HepG2 (cell line): ENCODE measurements around the gene FBXO11. TPM values are rescaled to one million over a fixed set of nuclear protein-coding genes. Genes with fewer than 3 reads are reported as not detected.

Experiments
- CBX5 ChIP-seq: sonication (generic); formaldehyde crosslinking; IDR thresholded peaks from 2 replicates; pipeline ENCODE4 v1.4.0; 2020; ENCODE audit warnings: missing genetic modification reagents, borderline replicate concordance
- HOXA5 ChIP-seq: sonication (generic); formaldehyde crosslinking; IDR thresholded peaks from 2 replicates; pipeline ENCODE4 v1.4.0; 2020; ENCODE audit warnings: missing genetic modification reagents
- KDM3A ChIP-seq: IDR thresholded peaks from 2 replicates; pipeline ENCODE4 v1.6.1; 2018; ENCODE audit warnings: low read depth, missing compliant biosample characterization
- KDM6A ChIP-seq: IDR thresholded peaks from 2 replicates; pipeline ENCODE4 v1.6.1; 2016; ENCODE audit warnings: low read depth
- NR2F2 ChIP-seq: IDR thresholded peaks from 2 replicates; pipeline ENCODE4 v1.6.1; 2012; ENCODE audit warnings: low read depth, inconsistent platforms, borderline replicate concordance
- POLR2AphosphoS5 ChIP-seq: IDR thresholded peaks from 2 replicates; pipeline ENCODE4 v1.6.1; 2012; ENCODE audit warnings: low read depth, low read length
- YEATS4 ChIP-seq: sonication (generic); formaldehyde crosslinking; IDR thresholded peaks from 2 replicates; pipeline ENCODE4 v1.4.0; 2020; ENCODE audit warnings: missing genetic modification reagents, borderline replicate concordance
- ZNF350 ChIP-seq: sonication (generic); formaldehyde crosslinking; IDR thresholded peaks from 2 replicates; pipeline ENCODE4 v1.4.0; 2020; ENCODE audit warnings: mild to moderate bottlenecking, low read depth, missing genetic modification reagents, borderline replicate concordance
- ZNF354B ChIP-seq: sonication (generic); formaldehyde crosslinking; IDR thresholded peaks from 2 replicates; pipeline ENCODE4 v1.8.0; 2022; ENCODE audit warnings: mild to moderate bottlenecking, missing genetic modification reagents
- ZNF414 ChIP-seq: sonication (generic); formaldehyde crosslinking; IDR thresholded peaks from 2 replicates; pipeline ENCODE4 v1.5.0; 2020; ENCODE audit warnings: missing genetic modification reagents
- ZNF605 ChIP-seq: sonication (generic); formaldehyde crosslinking; IDR thresholded peaks from 2 replicates; pipeline ENCODE4 v1.8.0; 2022; ENCODE audit warnings: mild to moderate bottlenecking, missing genetic modification reagents
- ZNF788 ChIP-seq: sonication (generic); formaldehyde crosslinking; IDR thresholded peaks from 2 replicates; pipeline ENCODE4 v1.5.0; 2020; ENCODE audit warnings: mild to moderate bottlenecking, missing genetic modification reagents, borderline replicate concordance
- polyA plus RNA-seq, 8 experiments: library from polyadenylated mRNA; depleted of rRNA in 3 of 8; stranded (reverse) in 7 of 8; unstranded in 1 of 8; fragments of >200 nt; fragmentation: Illumina TruSeq in 4 of 8; extraction: Trizol in 4 of 8; gene quantifications; 2 replicates each; pipeline versions ENCODE4 v1.2.1 to v1.2.3, GENCODE V29; 2011 to 2016; ENCODE audit warnings: low read depth in 4 of 8, missing spikeins in 1 of 8, mixed read lengths in 1 of 8; ENCODE audit not compliant: insufficient read depth in 1 of 8
- total RNA-seq, 5 experiments: library from RNA; depleted of rRNA; stranded (reverse); fragments of >200 nt; fragmentation: Illumina TruSeq; extraction: Trizol; gene quantifications; 2 replicates each; pipeline ENCODE4 v1.2.3, GENCODE V29; 2016; ENCODE audit warnings: low read depth in 1 of 5
- TF ChIP-seq, protein P1 (sequence below): sonication (generic); formaldehyde crosslinking; IDR thresholded peaks from 2 replicates; pipeline ENCODE4 v1.8.0; 2022; ENCODE audit warnings: mild to moderate bottlenecking, missing genetic modification reagents, borderline replicate concordance
- TF ChIP-seq, protein P2 (sequence below): IDR thresholded peaks from 2 replicates; pipeline ENCODE4 v1.6.1; 2016; ENCODE audit warnings: missing compliant biosample characterization, missing genetic modification reagents, borderline replicate concordance
- TF ChIP-seq, protein P3 (sequence below): IDR thresholded peaks from 2 replicates; pipeline ENCODE4 v1.6.1; 2012; ENCODE audit warnings: low read length, improper control_type of control experiment
- TF ChIP-seq, protein P4 (sequence below): sonication (generic); formaldehyde crosslinking; IDR thresholded peaks from 2 replicates; pipeline ENCODE4 v1.5.1; 2020; ENCODE audit warnings: missing genetic modification reagents, mild to moderate bottlenecking, borderline replicate concordance
- TF ChIP-seq, protein P5 (sequence below): sonication (generic); formaldehyde crosslinking; IDR thresholded peaks from 2 replicates; pipeline ENCODE4 v1.8.1; 2022; ENCODE audit warnings: mild to moderate bottlenecking, missing genetic modification reagents
- TF ChIP-seq, protein P6 (sequence below): sonication (generic); formaldehyde crosslinking; IDR thresholded peaks from 2 replicates; pipeline ENCODE4 v1.4.0; 2020; ENCODE audit warnings: mild to moderate bottlenecking, low read depth, missing genetic modification reagents

The FBXO11 gene
- total and polyA plus RNA-seq, 2 of the 13 experiments (the other 11 are each of a cell fraction or from before 2014, with no cell fraction given): 27.9 to 47.6 TPM

GRCh38 chr2:47767880-47768609 lies 138.3 kb downstream of the FBXO11 start (continued):
- TF ChIP-seq, protein P1, sequence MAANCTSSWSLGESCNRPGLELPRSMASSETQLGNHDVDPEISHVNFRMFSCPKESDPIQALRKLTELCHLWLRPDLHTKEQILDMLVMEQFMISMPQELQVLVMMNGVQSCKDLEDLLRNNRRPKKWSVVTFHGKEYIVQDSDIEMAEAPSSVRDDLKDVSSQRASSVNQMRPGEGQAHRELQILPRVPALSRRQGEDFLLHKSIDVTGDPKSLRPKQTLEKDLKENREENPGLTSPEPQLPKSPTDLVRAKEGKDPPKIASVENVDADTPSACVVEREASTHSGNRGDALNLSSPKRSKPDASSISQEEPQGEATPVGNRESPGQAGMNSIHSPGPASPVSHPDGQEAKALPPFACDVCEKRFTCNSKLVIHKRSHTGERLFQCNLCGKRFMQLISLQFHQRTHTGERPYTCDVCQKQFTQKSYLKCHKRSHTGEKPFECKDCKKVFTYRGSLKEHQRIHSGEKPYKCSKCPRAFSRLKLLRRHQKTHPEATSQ (CRISPR knock-in tag): no peak
- TF ChIP-seq ZNF414 (CRISPR knock-in tag) (no peak), ZNF354B (CRISPR knock-in tag) (no peak), HOXA5 (CRISPR knock-in tag) (peak; percentile 82; the same call in 1 of the 2 replicates), ZNF605 (peak; percentile 74), KDM3A (CRISPR knock-in tag) (0 out of 2 replicates have a peak, but pooled peaks have one; percentile 28), YEATS4 (CRISPR knock-in tag) (no peak), KDM6A (CRISPR knock-in tag) (no peak), CBX5 (CRISPR knock-in tag) (peak; percentile 26; the same call in 1 of the 2 replicates), ZNF350 (CRISPR knock-in tag) (peak; percentile 62), POLR2AphosphoS5 (no peak), ZNF788 (CRISPR knock-in tag) (no peak), NR2F2 (no peak)
- TF ChIP-seq, protein P2, sequence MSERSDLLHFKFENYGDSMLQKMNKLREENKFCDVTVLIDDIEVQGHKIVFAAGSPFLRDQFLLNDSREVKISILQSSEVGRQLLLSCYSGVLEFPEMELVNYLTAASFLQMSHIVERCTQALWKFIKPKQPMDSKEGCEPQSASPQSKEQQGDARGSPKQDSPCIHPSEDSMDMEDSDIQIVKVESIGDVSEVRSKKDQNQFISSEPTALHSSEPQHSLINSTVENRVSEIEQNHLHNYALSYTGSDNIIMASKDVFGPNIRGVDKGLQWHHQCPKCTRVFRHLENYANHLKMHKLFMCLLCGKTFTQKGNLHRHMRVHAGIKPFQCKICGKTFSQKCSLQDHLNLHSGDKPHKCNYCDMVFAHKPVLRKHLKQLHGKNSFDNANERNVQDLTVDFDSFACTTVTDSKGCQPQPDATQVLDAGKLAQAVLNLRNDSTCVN (CRISPR knock-in tag): 0 out of 2 replicates have a peak, but pooled peaks have one; percentile 42
- TF ChIP-seq, protein P3, sequence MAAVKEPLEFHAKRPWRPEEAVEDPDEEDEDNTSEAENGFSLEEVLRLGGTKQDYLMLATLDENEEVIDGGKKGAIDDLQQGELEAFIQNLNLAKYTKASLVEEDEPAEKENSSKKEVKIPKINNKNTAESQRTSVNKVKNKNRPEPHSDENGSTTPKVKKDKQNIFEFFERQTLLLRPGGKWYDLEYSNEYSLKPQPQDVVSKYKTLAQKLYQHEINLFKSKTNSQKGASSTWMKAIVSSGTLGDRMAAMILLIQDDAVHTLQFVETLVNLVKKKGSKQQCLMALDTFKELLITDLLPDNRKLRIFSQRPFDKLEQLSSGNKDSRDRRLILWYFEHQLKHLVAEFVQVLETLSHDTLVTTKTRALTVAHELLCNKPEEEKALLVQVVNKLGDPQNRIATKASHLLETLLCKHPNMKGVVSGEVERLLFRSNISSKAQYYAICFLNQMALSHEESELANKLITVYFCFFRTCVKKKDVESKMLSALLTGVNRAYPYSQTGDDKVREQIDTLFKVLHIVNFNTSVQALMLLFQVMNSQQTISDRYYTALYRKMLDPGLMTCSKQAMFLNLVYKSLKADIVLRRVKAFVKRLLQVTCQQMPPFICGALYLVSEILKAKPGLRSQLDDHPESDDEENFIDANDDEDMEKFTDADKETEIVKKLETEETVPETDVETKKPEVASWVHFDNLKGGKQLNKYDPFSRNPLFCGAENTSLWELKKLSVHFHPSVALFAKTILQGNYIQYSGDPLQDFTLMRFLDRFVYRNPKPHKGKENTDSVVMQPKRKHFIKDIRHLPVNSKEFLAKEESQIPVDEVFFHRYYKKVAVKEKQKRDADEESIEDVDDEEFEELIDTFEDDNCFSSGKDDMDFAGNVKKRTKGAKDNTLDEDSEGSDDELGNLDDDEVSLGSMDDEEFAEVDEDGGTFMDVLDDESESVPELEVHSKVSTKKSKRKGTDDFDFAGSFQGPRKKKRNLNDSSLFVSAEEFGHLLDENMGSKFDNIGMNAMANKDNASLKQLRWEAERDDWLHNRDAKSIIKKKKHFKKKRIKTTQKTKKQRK: no peak
- TF ChIP-seq, protein P4, sequence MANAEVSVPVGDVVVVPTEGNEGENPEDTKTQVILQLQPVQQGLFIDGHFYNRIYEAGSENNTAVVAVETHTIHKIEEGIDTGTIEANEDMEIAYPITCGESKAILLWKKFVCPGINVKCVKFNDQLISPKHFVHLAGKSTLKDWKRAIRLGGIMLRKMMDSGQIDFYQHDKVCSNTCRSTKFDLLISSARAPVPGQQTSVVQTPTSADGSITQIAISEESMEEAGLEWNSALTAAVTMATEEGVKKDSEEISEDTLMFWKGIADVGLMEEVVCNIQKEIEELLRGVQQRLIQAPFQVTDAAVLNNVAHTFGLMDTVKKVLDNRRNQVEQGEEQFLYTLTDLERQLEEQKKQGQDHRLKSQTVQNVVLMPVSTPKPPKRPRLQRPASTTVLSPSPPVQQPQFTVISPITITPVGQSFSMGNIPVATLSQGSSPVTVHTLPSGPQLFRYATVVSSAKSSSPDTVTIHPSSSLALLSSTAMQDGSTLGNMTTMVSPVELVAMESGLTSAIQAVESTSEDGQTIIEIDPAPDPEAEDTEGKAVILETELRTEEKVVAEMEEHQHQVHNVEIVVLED: no peak
- TF ChIP-seq, protein P5, sequence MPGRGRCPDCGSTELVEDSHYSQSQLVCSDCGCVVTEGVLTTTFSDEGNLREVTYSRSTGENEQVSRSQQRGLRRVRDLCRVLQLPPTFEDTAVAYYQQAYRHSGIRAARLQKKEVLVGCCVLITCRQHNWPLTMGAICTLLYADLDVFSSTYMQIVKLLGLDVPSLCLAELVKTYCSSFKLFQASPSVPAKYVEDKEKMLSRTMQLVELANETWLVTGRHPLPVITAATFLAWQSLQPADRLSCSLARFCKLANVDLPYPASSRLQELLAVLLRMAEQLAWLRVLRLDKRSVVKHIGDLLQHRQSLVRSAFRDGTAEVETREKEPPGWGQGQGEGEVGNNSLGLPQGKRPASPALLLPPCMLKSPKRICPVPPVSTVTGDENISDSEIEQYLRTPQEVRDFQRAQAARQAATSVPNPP (CRISPR knock-in tag): no peak
- TF ChIP-seq, protein P6, sequence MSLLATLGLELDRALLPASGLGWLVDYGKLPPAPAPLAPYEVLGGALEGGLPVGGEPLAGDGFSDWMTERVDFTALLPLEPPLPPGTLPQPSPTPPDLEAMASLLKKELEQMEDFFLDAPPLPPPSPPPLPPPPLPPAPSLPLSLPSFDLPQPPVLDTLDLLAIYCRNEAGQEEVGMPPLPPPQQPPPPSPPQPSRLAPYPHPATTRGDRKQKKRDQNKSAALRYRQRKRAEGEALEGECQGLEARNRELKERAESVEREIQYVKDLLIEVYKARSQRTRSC (CRISPR knock-in tag): no peak
